HG03095 (cell line): Measurements from ENCODE around the gene CRB3.
"Not testable (repeated sequence)": the region's sequence is repeated elsewhere in the genome, so short reads cannot be mapped to it uniquely, and the experiment has no call there.

Source experiments
- ATAC-seq: cut with Tn5 transposase; IDR thresholded peaks from one replicate; pipeline ENCODE4 v1.9.1; 2021; ENCODE audit warnings: moderate library complexity; ENCODE audit not compliant: unreplicated experiment

Gene CRB3, protein sequence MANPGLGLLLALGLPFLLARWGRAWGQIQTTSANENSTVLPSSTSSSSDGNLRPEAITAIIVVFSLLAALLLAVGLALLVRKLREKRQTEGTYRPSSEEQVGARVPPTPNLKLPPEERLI

DNA sequence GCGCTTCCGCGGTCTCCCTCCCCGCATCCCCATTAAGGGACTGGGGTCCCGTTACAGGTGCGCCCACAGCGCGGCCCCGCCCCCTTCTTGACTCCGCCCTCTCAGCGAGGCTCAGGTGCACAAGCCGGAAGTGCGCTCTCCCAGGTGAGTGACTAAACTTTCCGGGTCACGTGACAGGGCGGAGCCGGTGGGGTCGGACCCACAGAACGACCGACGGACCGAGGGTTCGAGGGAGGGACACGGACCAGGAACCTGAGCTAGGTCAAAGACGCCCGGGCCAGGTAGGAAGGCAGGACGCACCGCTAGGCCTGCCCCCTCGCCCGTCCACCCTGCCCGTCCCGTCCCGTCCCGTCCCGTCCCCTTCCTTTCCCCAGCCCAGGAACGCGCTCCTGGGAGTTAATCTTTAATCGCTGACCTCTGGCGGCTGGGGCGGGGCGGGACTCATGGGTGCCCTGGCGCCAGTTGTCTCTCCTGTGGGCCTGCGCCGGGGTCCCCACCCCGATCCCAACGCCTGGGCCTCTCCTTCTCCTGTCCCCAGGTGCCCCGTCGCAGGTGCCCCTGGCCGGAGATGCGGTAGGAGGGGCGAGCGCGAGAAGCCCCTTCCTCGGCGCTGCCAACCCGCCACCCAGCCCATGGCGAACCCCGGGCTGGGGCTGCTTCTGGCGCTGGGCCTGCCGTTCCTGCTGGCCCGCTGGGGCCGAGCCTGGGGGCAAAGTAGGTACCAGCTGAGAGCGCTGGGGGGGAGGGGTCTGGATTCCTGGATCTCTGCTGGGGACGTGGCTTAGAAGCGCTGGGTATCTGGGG, at the start of gene CRB3:
TSS of gene CRB3 (plus strand) at position 202 of the 804 bp plus-strand sequence. CDS start at position 633, 431 bp downstream.
- no peak for ATAC-seq

DNA sequence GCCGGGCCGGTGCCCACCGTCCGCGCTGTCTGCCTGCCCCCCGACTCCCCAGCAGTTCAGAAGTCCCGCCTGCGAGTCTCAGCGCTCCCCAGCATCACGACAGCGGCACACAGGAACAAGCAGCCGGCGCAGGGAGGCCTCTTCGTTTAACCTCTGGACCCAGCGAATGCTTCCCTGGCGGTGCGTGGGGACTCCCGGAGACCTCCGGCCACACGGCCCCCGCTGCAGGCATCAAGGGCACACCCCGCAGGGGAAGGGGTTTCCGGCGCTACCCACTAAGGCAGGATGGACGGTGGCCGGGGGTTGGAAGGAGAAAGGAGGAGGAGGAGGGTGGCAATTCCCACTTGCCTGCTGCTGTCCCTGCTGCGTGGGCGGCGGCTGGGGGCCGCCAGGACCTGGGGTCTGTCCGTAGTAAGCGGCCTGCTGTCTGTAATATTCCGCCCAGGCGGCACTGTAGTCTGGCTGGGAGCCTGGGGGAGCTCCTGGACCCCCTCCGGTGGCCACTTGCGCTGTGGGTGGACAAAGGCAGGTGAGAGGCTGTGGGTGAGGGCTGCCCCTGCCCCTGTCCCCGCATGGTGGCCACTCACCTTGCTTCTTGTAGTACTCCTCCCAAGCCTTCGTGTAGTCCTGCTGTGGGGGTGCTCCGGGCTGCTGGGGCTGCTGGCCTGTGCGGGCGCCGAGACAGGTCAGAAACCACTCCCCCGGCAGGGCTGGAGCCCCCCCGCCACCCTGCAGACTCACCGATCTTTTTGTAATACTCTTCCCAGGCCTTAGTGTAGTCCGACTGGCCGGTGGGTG, 49.1 kb upstream of the CRB3 start:
- no peak for ATAC-seq

DNA sequence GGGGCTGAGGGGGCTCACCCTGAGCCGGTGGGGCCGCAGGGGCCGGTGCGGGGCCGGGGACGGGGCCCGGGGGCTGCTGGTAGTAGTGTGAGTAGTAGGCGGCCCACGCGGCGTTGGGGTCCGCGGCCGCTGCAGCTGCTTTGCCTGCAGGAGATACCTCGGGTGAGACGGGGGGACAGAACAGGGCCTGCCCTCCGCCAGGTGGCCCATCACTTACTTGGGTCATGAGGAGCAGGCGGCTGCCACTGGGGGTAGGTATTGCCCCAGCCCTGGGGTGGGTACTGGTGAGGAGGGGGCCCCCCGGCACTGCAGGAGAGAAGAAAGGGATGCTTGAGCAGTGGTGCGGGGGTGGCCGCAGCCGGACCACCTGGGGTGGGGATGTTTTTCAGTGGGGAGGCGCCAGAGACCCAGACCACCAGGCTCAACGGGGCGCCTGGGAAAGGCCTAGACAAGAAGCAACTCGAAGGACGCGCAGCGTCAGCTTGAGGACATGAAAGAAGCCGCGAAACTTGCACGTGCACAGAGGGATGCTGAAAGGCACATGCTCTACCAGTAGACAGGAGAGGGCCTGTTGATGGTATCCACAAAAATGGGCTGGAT, 48.4 kb upstream of the CRB3 start:
- no peak for ATAC-seq

DNA sequence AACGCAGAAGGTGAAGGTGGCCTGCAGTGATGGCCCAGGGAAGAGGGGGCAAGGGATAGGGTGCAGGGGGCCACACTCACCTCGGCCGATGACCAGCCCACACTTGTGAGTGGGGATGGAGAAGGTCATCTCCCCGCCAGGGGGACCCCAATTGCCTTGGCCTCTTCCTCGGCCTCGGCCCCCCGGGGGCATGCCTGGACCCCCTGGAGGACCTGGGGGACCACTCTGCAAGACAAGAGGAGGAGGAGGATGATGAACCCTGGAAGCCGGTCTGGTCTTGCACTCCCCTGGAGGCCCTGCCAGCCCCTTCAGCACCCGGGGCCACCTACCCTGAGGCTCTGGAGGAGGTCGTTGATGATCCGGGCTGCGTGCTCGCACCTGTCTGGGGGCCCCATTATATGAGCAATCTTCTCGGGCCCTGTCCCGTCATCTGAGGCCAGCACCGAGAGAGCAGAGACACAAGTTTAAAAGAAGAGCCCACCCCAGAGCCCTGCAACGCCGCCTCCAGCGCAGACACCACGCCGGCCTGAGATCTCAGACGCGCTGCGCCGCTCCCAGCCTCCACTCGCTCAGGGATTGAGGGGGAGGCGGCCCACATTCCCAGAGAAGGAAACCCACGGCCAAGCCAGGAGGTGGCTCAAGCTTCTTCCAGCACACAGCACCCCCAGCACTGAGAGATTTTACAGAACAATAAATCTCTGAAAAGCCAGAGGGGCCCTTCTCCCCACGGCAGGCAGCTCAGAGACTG, 47.2 kb upstream of the CRB3 start:
- no peak for ATAC-seq

DNA sequence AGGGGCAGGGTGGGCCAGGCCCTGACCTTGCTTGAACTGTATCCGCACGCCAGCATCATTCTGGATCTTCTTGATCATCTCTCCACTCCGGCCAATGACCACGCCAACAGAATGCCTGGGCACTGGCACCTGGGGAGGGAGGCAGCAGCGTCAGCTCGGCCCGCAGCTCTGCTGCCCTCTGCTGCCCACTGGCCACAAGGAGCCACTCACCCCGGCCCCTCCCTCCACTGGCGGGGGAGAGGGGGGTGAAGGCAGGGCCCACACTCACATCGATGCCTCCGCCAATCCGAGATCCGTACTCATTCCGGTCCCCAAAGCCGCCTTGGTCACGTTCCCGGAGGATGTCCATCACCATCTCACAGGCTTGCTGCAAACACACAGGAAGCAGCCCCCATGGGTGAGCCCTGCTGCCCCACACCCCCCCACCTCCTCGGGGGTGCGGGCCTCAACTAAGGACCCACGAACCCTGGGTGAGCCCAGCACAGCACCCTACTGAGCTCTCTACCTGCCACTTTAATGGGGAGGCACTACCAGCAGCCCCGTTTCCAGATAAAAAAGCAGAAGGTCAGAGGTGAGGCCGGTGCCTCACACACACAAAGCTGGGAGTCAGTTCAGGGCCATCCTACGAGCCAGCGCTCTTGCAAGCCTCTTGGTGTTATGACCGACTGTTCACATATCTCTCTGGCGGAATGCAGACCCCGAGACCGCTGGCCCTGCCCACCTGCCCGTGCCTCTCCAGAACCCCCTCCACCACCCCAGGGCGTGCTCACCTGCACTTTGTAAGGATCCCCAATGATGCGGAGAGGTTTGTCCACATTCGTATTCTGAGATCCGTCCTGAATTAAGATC, 46.1 kb upstream of the CRB3 start:
- no peak for ATAC-seq

DNA sequence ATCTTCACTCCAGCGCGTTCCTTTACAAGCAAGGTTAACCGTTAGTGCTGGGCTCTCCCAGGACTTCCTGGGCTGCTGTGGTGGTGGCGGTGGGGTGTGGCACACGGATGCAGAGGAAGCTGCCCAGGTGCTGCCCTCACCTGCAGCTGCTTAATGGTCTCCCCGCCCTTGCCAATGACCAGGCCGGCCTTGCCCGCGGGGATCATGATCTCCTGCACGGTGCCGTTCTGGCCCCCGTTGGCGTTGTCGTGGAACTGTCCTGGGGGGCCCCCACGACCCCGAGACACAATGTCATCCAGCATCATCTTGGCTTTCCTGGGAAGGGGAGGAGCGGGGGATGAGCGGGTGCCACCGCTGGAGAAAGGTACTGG, 45.5 kb upstream of the CRB3 start:
- no peak for ATAC-seq

DNA sequence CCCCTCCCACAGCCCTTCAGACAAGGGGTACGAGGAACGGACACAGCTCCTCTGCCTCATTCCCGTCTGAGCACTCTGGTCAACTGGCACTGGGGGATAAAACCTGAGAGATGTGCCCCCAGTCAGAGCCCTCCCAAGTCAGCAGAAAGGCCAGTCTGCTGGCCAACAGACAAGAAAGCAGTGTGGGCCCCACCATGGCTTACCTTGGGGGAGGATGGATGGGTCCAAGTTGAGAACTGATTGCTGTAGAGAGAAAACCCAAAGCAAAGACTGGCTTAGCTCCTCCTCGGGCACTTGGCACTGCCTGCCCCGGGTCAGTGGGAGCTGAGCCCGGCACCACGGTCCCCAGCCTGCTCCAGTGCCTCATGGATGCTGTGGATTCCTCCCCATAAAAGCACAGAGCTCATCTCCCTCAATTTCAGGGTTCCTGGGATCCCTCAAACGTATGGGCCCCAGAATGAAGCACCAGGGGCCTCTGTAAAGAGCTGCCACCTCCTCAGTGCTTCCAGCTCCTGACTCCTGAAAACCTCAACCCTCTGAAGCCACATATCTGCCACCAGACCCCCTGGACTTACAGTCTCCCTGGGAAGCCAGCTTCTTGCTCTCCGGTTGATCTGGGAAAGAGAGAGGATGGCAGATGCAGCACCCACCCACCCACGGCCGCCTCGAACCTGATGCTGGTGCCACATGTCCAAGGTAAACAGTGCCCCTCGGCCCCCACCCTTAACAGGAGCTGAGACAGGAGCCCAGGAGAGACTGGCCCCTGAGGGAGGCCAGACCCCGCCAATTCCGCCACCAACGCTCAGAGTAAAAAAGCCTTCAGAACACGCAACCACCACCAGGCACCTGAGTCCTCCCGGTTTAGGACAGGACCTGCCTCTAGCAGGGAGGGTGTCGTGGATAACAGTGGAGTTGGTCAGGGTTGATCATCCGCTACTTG, 42.7 kb upstream of the CRB3 start:
- no peak for ATAC-seq

DNA sequence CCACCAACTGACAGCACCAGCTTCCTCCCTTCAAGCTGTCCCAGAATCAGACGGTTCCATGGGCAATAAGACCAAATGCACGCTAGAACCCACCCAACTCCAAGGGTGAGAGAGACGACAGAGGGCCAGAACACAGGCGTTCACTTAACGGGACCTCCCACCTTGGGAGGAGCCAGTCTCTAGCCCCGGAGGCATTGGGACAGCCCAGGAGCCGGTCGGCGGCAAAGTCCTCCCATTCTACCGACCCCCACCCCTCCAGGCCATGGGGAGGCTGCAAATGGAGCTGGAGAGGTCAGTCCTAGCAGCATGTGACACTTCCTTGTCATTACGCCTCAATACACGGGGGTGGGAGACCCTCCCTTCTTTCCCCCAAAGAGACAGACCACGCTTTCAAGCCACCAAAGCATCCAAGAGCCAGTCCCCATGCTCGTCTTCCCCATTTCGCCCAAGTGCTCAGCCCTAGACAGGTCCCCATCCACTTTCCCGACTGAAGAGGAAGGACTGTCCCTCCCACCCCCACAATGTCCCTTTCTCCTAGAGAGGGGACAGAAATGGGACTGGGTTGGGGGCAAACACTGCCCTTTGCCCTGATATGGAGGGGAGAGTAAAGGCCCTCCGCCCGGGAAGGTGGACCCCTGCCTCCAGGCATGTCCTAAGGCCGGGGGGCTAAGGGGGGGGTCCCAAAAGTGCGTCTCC, 40.4 kb upstream of the CRB3 start:
- no peak for ATAC-seq

DNA sequence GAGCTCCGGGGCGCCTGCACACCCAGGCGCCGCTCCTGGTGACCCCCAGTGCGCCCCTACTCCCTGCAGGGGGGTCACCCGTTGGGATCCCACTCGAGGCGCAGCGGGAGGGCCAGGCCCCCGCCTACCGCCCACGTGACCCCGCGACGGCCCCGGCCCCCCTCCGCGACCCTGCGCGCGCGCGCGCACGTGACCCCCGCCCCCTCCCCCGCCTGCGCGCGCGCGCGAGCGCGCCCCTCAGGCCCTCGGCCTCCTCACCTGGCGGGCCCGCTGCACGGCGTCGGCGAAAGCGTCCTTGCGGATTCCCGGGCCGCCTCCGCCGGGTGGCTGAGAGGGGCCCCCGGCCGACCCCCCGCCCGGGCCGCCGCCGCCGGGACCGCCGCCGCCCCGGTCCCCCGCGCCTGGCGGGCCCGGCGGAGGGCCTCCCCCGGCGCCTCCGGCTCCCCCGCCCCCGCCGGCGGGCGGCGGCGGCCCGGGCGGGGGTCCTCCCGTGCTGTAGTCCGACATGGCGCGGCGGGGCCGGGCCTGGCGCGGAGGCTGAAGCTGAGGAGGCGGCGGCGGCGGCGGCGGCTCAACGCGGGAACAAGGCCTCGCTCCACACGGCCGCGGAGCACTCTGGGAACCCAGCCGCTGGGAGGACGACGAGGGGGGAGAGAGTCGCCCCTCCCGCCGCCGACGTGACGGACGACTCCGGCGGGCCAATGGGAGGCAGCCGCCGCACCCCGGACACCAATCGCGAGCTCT, 39.7 kb upstream of the CRB3 start, which contains the start of gene KHSRP:
TSS of gene KHSRP (minus strand) at position 617 of the 744 bp plus-strand sequence. CDS start at position 507, 110 bp downstream.
- ATAC-seq, result no peak

DNA sequence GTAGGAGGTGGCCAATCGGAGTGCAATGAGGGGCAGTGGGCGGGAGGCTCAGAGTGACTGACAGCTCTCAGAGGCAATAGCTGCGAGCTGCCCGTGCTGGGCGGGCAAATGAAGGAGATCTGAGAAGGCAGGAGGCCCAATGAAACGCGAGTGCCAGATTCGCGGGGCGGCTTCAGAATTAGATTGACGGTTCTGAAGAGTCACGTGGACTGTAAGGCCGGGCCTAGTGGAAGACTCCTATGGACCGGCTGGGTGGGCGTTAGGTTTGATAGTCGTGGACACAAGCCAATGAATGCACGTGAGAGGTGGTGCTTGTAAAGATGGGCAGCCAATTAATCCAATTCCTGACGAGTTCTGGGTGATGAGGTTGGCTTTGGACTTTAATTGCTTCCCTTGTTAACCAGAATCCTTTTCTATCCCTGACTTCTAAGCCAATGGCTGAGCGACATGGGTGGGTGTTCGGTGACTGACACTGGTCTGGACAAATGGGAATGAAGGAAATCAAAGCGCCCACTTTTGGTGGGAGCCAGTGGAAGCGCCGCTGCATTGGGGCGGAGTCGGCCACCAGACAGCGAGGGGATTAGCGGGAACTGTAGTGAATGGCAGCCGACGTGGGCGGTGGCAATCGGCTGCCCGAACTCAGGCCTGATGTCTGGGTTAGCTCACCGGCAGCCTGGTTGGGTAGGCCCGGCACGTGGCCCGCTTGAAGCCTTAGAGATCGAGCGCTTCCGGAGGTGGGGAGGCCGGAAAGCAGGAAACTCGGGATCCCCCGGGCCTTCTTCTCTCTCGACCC, 38.9 kb upstream of the CRB3 start:
- peak; percentile 75 for ATAC-seq

DNA sequence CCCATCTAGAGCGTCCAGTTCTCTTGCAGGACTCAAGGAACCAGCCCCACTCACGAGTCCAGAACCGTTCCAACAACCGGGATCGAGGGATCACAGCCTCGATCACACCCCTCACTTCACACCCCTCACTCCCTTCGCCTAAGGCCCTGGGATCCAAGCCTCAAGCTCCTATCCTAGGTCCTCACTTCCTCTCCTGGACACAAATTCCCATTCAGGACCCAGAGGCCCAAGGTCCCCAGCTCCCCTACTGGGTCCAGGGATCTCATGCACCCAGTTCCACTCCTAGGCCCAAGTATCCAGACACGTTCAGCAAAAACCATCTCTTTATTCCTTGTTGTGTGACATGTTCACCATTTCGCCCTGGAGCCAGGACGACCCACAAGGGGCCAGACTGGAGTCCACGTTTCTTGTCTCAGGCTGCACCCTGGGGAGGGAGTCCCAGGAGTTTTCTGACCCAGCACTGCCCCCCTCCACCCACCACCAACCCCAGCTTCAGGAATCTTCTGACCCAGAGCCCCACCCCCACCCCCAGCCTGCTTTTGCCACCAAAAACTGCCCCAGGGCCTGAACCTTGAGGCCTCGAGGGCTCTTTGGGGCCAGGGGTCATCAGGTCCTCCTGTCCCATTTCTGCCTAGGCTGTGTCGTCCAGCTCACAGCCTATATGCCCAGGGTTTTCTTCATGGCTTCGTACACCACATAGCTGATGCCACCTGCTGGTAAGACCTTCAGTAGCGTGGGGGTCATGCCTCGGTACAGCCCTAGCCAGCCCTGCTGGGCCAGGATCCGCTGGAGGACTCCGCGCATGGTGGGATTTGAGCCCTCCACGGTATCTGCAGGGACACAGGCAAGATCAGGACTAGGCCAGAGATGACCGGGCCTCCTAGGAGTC, 38.1 kb upstream of the CRB3 start:
- ATAC-seq, result no peak

DNA sequence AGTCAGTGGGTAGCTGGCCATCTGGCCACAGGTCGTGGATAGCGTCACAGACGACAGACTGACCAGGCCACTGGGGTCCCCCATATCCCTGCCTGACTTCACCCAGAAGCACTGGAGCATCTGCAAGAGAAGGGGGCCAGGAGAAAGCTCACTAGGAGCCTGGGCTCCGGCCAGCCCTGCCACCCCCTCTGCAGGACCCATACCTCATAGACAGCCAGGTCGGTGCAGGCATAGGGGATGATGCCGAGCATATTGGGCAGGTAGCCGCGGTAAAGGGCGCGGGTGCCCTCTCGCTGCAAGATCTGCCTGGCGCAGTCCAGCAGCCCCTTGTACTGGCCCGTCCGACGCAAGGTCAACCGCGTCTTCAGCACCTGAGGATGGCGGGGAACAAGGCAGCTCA, 36.9 kb upstream of the CRB3 start:
- ATAC-seq, result no peak

DNA sequence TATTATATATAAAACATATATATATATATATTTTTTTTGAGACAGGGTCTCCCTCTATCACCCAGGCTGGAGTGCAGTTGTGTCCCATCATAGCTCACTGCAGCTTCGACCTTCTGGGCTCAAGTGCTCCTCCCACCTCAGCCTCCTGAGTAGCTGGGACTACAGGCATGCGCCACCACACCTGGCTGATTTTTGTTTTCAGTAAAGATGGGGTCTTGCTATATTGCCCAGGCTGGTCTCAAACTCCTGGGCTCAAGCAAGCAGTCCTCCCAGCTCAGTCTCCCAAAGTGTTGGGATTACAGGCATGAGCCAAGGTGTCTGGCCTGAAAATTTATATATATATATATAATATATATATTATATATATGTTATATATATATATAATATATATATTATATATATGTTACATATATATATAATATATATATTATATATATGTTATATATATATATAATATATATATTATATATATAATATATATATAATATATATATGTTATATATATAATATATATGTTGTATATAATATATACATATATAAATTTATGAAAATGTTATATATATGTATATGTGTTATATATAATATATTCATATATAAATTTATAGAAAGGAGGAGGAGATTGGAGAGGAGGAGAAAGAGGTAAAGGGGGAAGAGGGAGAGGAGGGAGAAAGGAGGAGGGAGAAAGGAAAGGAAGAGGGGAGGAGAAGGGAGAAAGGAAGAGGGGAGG, 35.2 kb upstream of the CRB3 start:
- not testable (repeated sequence) for ATAC-seq

DNA sequence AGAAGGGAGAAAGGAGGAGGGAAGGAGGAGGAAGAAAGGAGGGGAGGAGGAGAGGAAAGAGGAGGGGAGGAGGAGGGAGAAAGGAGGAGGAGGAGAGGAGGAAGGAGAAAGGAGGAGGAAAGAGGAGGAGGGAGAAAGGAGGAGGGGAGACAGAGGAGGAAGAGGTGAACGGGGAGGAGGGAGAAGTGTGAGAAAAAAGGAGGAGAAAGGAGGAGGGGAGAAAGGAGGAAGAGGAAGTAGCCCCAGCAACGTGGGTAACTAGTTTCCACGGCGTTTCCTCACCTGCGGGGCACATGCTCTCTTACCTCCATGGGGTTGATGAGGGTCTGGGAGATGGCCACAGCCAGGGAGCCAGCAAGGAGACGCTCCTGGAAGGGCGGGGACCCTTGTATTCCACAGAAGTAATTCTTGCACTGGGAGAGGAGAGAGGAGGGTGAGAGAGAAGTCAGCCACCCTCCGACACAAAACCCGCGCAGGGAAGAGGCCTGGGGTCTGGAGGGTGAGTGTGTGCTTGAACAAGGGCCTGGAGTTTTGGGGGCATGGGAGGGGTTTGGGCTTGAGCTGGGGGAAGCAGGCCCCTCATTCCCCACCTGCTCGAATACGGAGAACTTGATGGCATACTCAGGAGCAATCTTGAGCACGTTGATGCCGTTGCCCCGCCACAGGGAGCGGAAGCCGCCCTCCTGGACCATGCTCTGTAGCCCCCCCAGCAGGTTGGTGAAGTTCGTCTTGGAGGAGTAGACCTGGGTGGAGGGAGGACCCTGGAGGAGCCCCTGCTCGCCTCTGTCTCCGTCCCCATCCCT, 34.5 kb upstream of the CRB3 start:
- no peak for ATAC-seq
